Trophoblast cell (in vitro differentiated cells and primary cell): Measurements from ENCODE around the gene VWC2L.

Source experiments
- DNase-seq, 2 donors: peaks; one replicate each; pipeline ENCODE4 v3.0.0-alpha.2; 2016
- H2AFZ ChIP-seq: 2 replicates; pipeline ENCODE4 v1.6.1; 2013; ENCODE audit warnings: low read length, moderate library complexity, mild to moderate bottlenecking; ENCODE audit not compliant: insufficient read depth, poor library complexity
- H2AK5ac ChIP-seq: 2 replicates; pipeline ENCODE4 v1.6.1; 2013; ENCODE audit warnings: mild to moderate bottlenecking, low read length
- H2BK120ac ChIP-seq: 2 replicates; pipeline ENCODE4 v1.6.1; 2013; ENCODE audit warnings: low read length, mild to moderate bottlenecking, moderate library complexity; ENCODE audit not compliant: insufficient read depth, poor library complexity
- H2BK12ac ChIP-seq: 2 replicates; pipeline ENCODE4 v1.6.1; 2013; ENCODE audit warnings: mild to moderate bottlenecking, low read length, moderate library complexity
- H2BK5ac ChIP-seq: 2 replicates; pipeline ENCODE4 v1.6.1; 2013; ENCODE audit warnings: low read length, low read depth, moderate library complexity, mild to moderate bottlenecking; ENCODE audit not compliant: poor library complexity
- H3K14ac ChIP-seq: 2 replicates; pipeline ENCODE4 v1.6.1; 2013; ENCODE audit warnings: mild to moderate bottlenecking, low read length
- H3K18ac ChIP-seq: 2 replicates; pipeline ENCODE4 v1.6.1; 2013; ENCODE audit warnings: mild to moderate bottlenecking, low read length
- H3K23ac ChIP-seq: 2 replicates; pipeline ENCODE4 v1.6.1; 2013; ENCODE audit warnings: low read length
- H3K27ac ChIP-seq: 2 replicates; pipeline ENCODE4 v1.5.1; 2013; ENCODE audit warnings: low read depth, mild to moderate bottlenecking, inconsistent platforms, low read length, moderate library complexity
- H3K27me3 ChIP-seq: 2 replicates; pipeline ENCODE4 v1.6.1; 2013; ENCODE audit warnings: inconsistent platforms, mild to moderate bottlenecking, low read length, moderate library complexity; ENCODE audit not compliant: insufficient read depth
- H3K36me3 ChIP-seq, 2 experiments: 1 replicate in 1 of 2; 2 replicates in 1 of 2; pipeline ENCODE4 v1.6.1; 2013; ENCODE audit warnings: low read length in 2 of 2, mild to moderate bottlenecking in 2 of 2, moderate library complexity in 1 of 2; ENCODE audit not compliant: insufficient read depth in 2 of 2, control insufficient read depth in 1 of 2
- H3K4ac ChIP-seq: 2 replicates; pipeline ENCODE4 v1.6.1; 2013; ENCODE audit warnings: low read depth, mild to moderate bottlenecking, low read length, moderate library complexity
- H3K4me1 ChIP-seq, 2 experiments: 1 replicate in 1 of 2; 2 replicates in 1 of 2; pipeline ENCODE4 v1.6.1; 2013; ENCODE audit warnings: low read length in 2 of 2, mild to moderate bottlenecking in 2 of 2, moderate library complexity in 1 of 2; ENCODE audit not compliant: insufficient read depth in 2 of 2, control insufficient read depth in 1 of 2
- H3K4me2 ChIP-seq: 2 replicates; pipeline ENCODE4 v1.6.1; 2013; ENCODE audit warnings: inconsistent platforms, mild to moderate bottlenecking, low read length, moderate library complexity
- H3K4me3 ChIP-seq: 2 replicates; pipeline ENCODE4 v1.5.1; 2013; ENCODE audit warnings: mild to moderate bottlenecking, low read depth, low read length, inconsistent platforms
- H3K79me1 ChIP-seq: one replicate; pipeline ENCODE4 v1.6.1; 2013; ENCODE audit warnings: low read length
- H3K79me2 ChIP-seq: 2 replicates; pipeline ENCODE4 v1.6.1; 2013; ENCODE audit warnings: low read length, mild to moderate bottlenecking; ENCODE audit not compliant: control insufficient read depth, insufficient read depth, poor library complexity
- H3K9ac ChIP-seq: 2 replicates; pipeline ENCODE4 v1.6.1; 2013; ENCODE audit warnings: mild to moderate bottlenecking, low read length
- H3K9me3 ChIP-seq: 2 replicates; pipeline ENCODE4 v1.6.1; 2013; ENCODE audit warnings: low read depth, mild to moderate bottlenecking, control low read depth, inconsistent platforms, low read length; ENCODE audit not compliant: insufficient read depth
- H4K12ac ChIP-seq: 2 replicates; pipeline ENCODE4 v1.6.1; 2013; ENCODE audit warnings: low read depth, mild to moderate bottlenecking, low read length, moderate library complexity
- H4K8ac ChIP-seq: 2 replicates; pipeline ENCODE4 v1.6.1; 2013; ENCODE audit warnings: low read depth, mild to moderate bottlenecking, low read length, moderate library complexity
- H4K91ac ChIP-seq: one replicate; pipeline ENCODE4 v1.6.1; 2013; ENCODE audit warnings: low read depth, mild to moderate bottlenecking, low read length, moderate library complexity
- WGBS: extraction: QIAGEN DNeasy Blood & Tissue Kit; methylation state at CpG from one replicate; pipeline ENCODE4 v1.1.7; 2013; ENCODE audit warnings: missing lambda C conversion rate; ENCODE audit not compliant: insufficient read length, insufficient coverage; ENCODE audit errors: extremely low coverage; 5-methylcytosine and 5-hydroxymethylcytosine counted together

VWC2L gene

GRCh38 chr2:214469728-214470127 is 58.9 kb downstream of the VWC2L start:
- Histone ChIP-seq H2AK5ac (no peak overlapping the region), H4K12ac (no peak overlapping the region), H3K27ac (no peak overlapping the region), H2BK12ac (no peak overlapping the region), H3K4me2 (no peak overlapping the region), H3K27me3 (no peaks in the 10 kb centered on the region), H3K79me1 (no peaks in the 10 kb centered on the region), H3K9ac (no peak overlapping the region), H3K4me1 (peaks cover 7 to 9% of the 10 kb centered on the region in 2 experiments), H3K9me3 (no peaks in the 10 kb centered on the region), H3K36me3 (no peaks in the 10 kb centered on the region), H3K4me3 (no peak overlapping the region), H2AFZ (no peak overlapping the region), H2BK5ac (no peak overlapping the region), H3K79me2 (no peaks in the 10 kb centered on the region), H3K18ac (no peak overlapping the region), H3K14ac (no peak overlapping the region), H4K91ac (no peak overlapping the region), H4K8ac (no peak overlapping the region), H3K23ac (no peak overlapping the region), H2BK120ac (no peak overlapping the region), H3K4ac (no peak overlapping the region)
- no peak for DNase-seq
- no CpG with 5 or more reads among the region's 3 CpGs for WGBS

DNA sequence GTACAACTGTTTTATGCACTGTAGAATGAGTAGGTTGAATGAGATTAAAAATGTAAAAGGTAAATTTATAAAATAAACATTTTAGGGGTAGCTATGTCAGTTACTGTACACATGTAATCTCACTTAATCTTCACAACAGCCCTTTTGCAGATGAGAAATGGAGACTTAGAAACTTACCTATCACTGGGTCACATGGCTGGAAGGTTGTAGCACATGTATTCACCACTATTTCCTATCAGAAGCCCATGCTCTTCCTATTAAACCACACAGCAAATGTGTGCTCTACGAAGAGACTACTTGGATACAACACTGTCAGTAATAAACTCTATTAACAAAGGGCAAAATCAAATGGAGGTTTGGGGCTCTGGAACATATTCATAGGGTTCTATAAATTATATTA is 60.5 kb downstream of the VWC2L start:
- Histone ChIP-seq H4K8ac (no peak overlapping the region), H2AFZ (no peak overlapping the region), H3K4me2 (no peak overlapping the region), H3K18ac (no peak overlapping the region), H3K79me1 (no peaks in the 10 kb centered on the region), H2BK5ac (no peak overlapping the region), H4K12ac (no peak overlapping the region), H3K23ac (no peak overlapping the region), H2BK120ac (no peak overlapping the region), H3K9ac (no peak overlapping the region), H3K9me3 (no peaks in the 10 kb centered on the region), H3K27ac (no peak overlapping the region), H2BK12ac (no peak overlapping the region), H4K91ac (no peak overlapping the region), H3K79me2 (no peaks in the 10 kb centered on the region), H3K14ac (no peak overlapping the region), H2AK5ac (no peak overlapping the region), H3K36me3 (no peaks in the 10 kb centered on the region), H3K27me3 (no peaks in the 10 kb centered on the region), H3K4me1 (no peaks in the 10 kb centered on the region), H3K4me3 (no peak overlapping the region), H3K4ac (no peak overlapping the region)
- WGBS, result no CpG with 5 or more reads among the region's 1 CpG
- no peak for DNase-seq

- no peak overlapping the region for H3K4me3 ChIP-seq
Observed at GRCh38 chr2:214471990-214472389, 61.1 kb downstream of the VWC2L start.

GRCh38 chr2:214477305-214477704 is 66.5 kb downstream of the VWC2L start:
- no peak for DNase-seq
- Histone ChIP-seq H2BK5ac (no peak overlapping the region), H2BK12ac (no peak overlapping the region), H3K79me1 (no peaks in the 10 kb centered on the region), H2BK120ac (no peak overlapping the region), H2AK5ac (no peak overlapping the region), H3K9me3 (no peaks in the 10 kb centered on the region), H2AFZ (no peak overlapping the region), H3K36me3 (no peaks in the 10 kb centered on the region), H3K18ac (no peak overlapping the region), H4K12ac (no peak overlapping the region), H4K8ac (no peak overlapping the region), H3K27ac (no peak overlapping the region), H3K23ac (no peak overlapping the region), H3K14ac (no peak overlapping the region), H3K4me3 (no peak overlapping the region), H3K4me1 (peaks cover 0 to 1% of the 10 kb centered on the region in 2 experiments), H3K9ac (no peak overlapping the region), H3K79me2 (no peaks in the 10 kb centered on the region), H3K4me2 (no peak overlapping the region), H3K27me3 (no peaks in the 10 kb centered on the region), H3K4ac (no peak overlapping the region), H4K91ac (no peak overlapping the region)
- no CpG with 5 or more reads among the region's 2 CpGs for WGBS

More at GRCh38 chr2:214471990-214472389, 61.1 kb downstream of the VWC2L start:
- Histone ChIP-seq H2AK5ac (no peak overlapping the region), H3K23ac (no peak overlapping the region), H4K91ac (no peak overlapping the region), H3K9ac (no peak overlapping the region), H3K4ac (no peak overlapping the region), H3K27ac (no peak overlapping the region), H3K79me2 (no peaks in the 10 kb centered on the region), H3K18ac (no peak overlapping the region), H2AFZ (no peak overlapping the region), H3K27me3 (no peaks in the 10 kb centered on the region), H2BK120ac (no peak overlapping the region), H3K4me1 (no peaks in the 10 kb centered on the region), H3K9me3 (no peaks in the 10 kb centered on the region), H3K36me3 (no peaks in the 10 kb centered on the region), H2BK12ac (no peak overlapping the region), H3K4me2 (no peak overlapping the region), H4K8ac (no peak overlapping the region), H4K12ac (no peak overlapping the region), H3K14ac (no peak overlapping the region), H3K79me1 (no peaks in the 10 kb centered on the region), H2BK5ac (no peak overlapping the region)
- DNase-seq, result no peak
- WGBS, result no CpG with 5 or more reads among the region's 1 CpG
